ENCODE results near the gene CD101. TPM values are rescaled to one million over a fixed set of nuclear protein-coding genes. Genes with fewer than 3 reads are reported as not detected.

CD101 gene
- total and polyA plus RNA-seq, 2 of the 8 experiments (the other 6 are each of a cell fraction or from before 2014, with no cell fraction given), result 1.1 to 1.2 TPM

GRCh38 chr1:116966791-116967190 lies 34.8 kb upstream of the CD101 start:
- H4K5ac ChIP-seq (ENCODE audit: insufficient read length, low read depth, low read length), result no peak overlapping the region
- H2AK5ac ChIP-seq (ENCODE audit: low read depth, low read length), result no peak overlapping the region
- no peak overlapping the region for H3K4me2 ChIP-seq (ENCODE audit: insufficient read depth in 1 of 2, low read depth in 2 of 2, low read length in 2 of 2)
- POLR2A ChIA-PET (ENCODE audit: partially characterized antibody), result no interaction called here
- H3K14ac ChIP-seq (ENCODE audit: insufficient read length), result no peak overlapping the region
- no peak overlapping the region for H3K18ac ChIP-seq (ENCODE audit: extremely low read depth, low read length)
- no peak overlapping the region for H3K9ac ChIP-seq (replicated peaks in 1 of 4; ENCODE audit: extremely low read depth in 1 of 4, low read depth in 3 of 4, low read length in 3 of 4)
- no peaks in the 10 kb centered on the region; the same call in 1 of the 2 replicates for H3K23me2 ChIP-seq (ENCODE audit: low read depth, low read length)
- no peaks in the 10 kb centered on the region for H3K4me1 ChIP-seq (replicated peaks in 1 of 4; ENCODE audit: control insufficient read depth in 3 of 4, insufficient read depth in 4 of 4, low read length in 3 of 4)
- H2BK15ac ChIP-seq (ENCODE audit: low read length), result no peak overlapping the region
- H3K4ac ChIP-seq (replicated peaks; ENCODE audit: insufficient read length, low read depth, low read length), result no peak overlapping the region
- no peaks in the 10 kb centered on the region for H4K20me1 ChIP-seq (replicated peaks in 1 of 2; ENCODE audit: control insufficient read depth in 1 of 2, insufficient read depth in 2 of 2, low read length in 2 of 2)
- H3K56ac ChIP-seq (replicated peaks; ENCODE audit: insufficient read length, low read depth, low read length), result no peak overlapping the region
- H3K23ac ChIP-seq (ENCODE audit: insufficient read length), result no peak overlapping the region
- no peak overlapping the region for H4K8ac ChIP-seq (ENCODE audit: extremely low read depth, insufficient read depth, low read length)
- H2BK12ac ChIP-seq (ENCODE audit: low read depth, low read length), result no peak overlapping the region
- WGBS, 2 experiments (ENCODE audit: extremely low coverage in 1 of 2, insufficient coverage in 1 of 2, insufficient read length in 1 of 2, insufficient replicate concordance in 2 of 2, low coverage in 1 of 2, low lambda C conversion rate in 2 of 2, missing lambda C conversion rate in 1 of 2), result 88% methylated on average over 11 of the region's 11 CpGs; no CpG with 5 or more reads in 1 of the 2 experiments
- no peaks in the 10 kb centered on the region for H3K79me2 ChIP-seq (ENCODE audit: control insufficient read depth in 1 of 2, insufficient read depth in 2 of 2, low read length in 2 of 2)
- H3K36me3 ChIP-seq (ENCODE audit: control insufficient read depth in 2 of 4, insufficient read depth in 4 of 4, low read length in 3 of 4), result peaks cover 0 to 16% (median 3%) of the 10 kb centered on the region in 4 experiments; a peak in 5 of 8 replicates
- no peak overlapping the region for H3K27ac ChIP-seq (ENCODE audit: low read depth, low read length)
- no peak for DNase-seq (ENCODE audit: low read depth in 1 of 2, low spot score in 2 of 2)
- no peak overlapping the region for H2AFZ ChIP-seq (ENCODE audit: low read length)
- H3K79me1 ChIP-seq (ENCODE audit: low read depth, low read length), result no peaks in the 10 kb centered on the region; the same call in 1 of the 2 replicates
- H3K4me3 ChIP-seq (ENCODE audit: extremely low read depth in 1 of 4, insufficient read depth in 2 of 4, low read depth in 3 of 4, low read length in 4 of 4), result no peak overlapping the region
- H3K9me3 ChIP-seq (ENCODE audit: insufficient read depth in 2 of 2, low read depth in 1 of 2, low read length in 1 of 2), result peaks cover 0 to 3% of the 10 kb centered on the region in 2 experiments; a peak in 1 of 4 replicates
- FAIRE-seq, result no peak
- H3K27me3 ChIP-seq (replicated peaks in 1 of 4; ENCODE audit: control insufficient read depth in 3 of 4, extremely low read depth in 1 of 4, insufficient read depth in 3 of 4, low read length in 3 of 4), result no peaks in the 10 kb centered on the region
- H2BK5ac ChIP-seq (ENCODE audit: low read depth, low read length), result no peak overlapping the region
- no peak overlapping the region for H2BK120ac ChIP-seq (replicated peaks; ENCODE audit: low read depth, low read length)
- no peak overlapping the region for H4K91ac ChIP-seq (replicated peaks; ENCODE audit: insufficient read length, low read length)
- no peak overlapping the region for H2BK20ac ChIP-seq (ENCODE audit: low read length)
- CTCF ChIA-PET (ENCODE audit: partially characterized antibody), result interaction anchor here (0.6 kb wide), 1 partner anchor 819 kb away, joined by 3 read pairs; no protein-coding TSS in a partner anchor
- TF ChIP-seq BRCA1 (IDR thresholded peaks at IDR 0.05; ENCODE audit: low read depth, low read length) (no peak), BACH1 (IDR thresholded peaks at IDR 0.05; ENCODE audit: low read length) (no peak)
